ENCODE measurements around the gene THOC2. TPM values are rescaled to one million over a fixed set of nuclear protein-coding genes. Genes with fewer than 3 reads are reported as not detected.

The THOC2 gene
- total and polyA plus RNA-seq, 2 donors (not counting 1 experiment from before 2014, with no cell fraction given) = 34.7 to 113 TPM

- H3K9me3 Mint-ChIP-seq (ENCODE audit: insufficient read depth) = no peaks in the 10 kb centered on the region
- POLR2A ChIA-PET = no interaction called here
- CTCF ChIA-PET = interaction anchor here (0.6 to 1.0 kb wide), 2 partner anchors 46 to 135 kb away, joined by 3 to 4 read pairs; no protein-coding TSS in a partner anchor
- peaks cover 10 to 11% of the 10 kb centered on the region in 2 donors for H3K4me1 ChIP-seq (ENCODE audit: control insufficient read depth in 2 of 2, insufficient read depth in 2 of 2, low read length in 2 of 2)
- H3K27ac Mint-ChIP-seq = peak overlapping the region; percentile 94
- H3K4me3 ChIP-seq (ENCODE audit: control extremely low read depth in 1 of 5, extremely low read depth in 1 of 5, insufficient read depth in 1 of 5, low read depth in 2 of 5, low read length in 4 of 5) = peak overlapping the region; percentile 39 to 84 (median 82)
- peak overlapping the region; percentile 81 for H2AFZ ChIP-seq (ENCODE audit: insufficient read depth, low read depth, low read length, poor library complexity, severe bottlenecking)
- 0% methylated on average over 3 of the region's 41 CpGs for WGBS (ENCODE audit: insufficient coverage)
- no peak for DNase-seq
- peaks cover 42% of the 10 kb centered on the region for H3K4me1 Mint-ChIP-seq
- H3K27me3 Mint-ChIP-seq = no peaks in the 10 kb centered on the region
- H3K4me3 Mint-ChIP-seq = peak overlapping the region; percentile 94
- no peaks in the 10 kb centered on the region for H3K9me3 ChIP-seq (ENCODE audit: control extremely low read depth in 1 of 3, control insufficient read depth in 2 of 3, insufficient read depth in 1 of 3, low read length in 2 of 3)
- no peaks in the 10 kb centered on the region for H3K36me3 ChIP-seq (replicated peaks in 1 of 2; ENCODE audit: control extremely low read depth in 1 of 2, control insufficient read depth in 1 of 2, extremely low read depth in 1 of 2, insufficient read depth in 2 of 2, low read length in 1 of 2)
- peaks cover 45% of the 10 kb centered on the region for H3K79me2 ChIP-seq (ENCODE audit: control insufficient read depth, insufficient read depth, low read length)
- H3K9ac ChIP-seq (ENCODE audit: low read length) = peak overlapping the region; percentile 84
- no peaks in the 10 kb centered on the region for H4K20me1 ChIP-seq (ENCODE audit: control insufficient read depth, insufficient read depth, low read length, poor library complexity, severe bottlenecking)
- no peak for TF ChIP-seq EZH2 (IDR thresholded peaks at IDR 0.05; ENCODE audit: borderline replicate concordance, insufficient read depth, low read depth, low read length, poor library complexity, severe bottlenecking)
- TF ChIP-seq, protein P1, sequence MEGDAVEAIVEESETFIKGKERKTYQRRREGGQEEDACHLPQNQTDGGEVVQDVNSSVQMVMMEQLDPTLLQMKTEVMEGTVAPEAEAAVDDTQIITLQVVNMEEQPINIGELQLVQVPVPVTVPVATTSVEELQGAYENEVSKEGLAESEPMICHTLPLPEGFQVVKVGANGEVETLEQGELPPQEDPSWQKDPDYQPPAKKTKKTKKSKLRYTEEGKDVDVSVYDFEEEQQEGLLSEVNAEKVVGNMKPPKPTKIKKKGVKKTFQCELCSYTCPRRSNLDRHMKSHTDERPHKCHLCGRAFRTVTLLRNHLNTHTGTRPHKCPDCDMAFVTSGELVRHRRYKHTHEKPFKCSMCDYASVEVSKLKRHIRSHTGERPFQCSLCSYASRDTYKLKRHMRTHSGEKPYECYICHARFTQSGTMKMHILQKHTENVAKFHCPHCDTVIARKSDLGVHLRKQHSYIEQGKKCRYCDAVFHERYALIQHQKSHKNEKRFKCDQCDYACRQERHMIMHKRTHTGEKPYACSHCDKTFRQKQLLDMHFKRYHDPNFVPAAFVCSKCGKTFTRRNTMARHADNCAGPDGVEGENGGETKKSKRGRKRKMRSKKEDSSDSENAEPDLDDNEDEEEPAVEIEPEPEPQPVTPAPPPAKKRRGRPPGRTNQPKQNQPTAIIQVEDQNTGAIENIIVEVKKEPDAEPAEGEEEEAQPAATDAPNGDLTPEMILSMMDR (IDR thresholded peaks at IDR 0.05) = no peak
- no peaks in the 10 kb centered on the region for H3K27me3 ChIP-seq (replicated peaks in 1 of 4; ENCODE audit: control extremely low read depth in 1 of 4, control insufficient read depth in 3 of 4, insufficient read depth in 4 of 4, low read length in 3 of 4)
- intact Hi-C loops (cut with micrococcal nuclease) = loop anchor here (5.0 kb wide), 1 partner anchor 230 kb away; the partner anchor contains the start of gene STAG2
- ATAC-seq (ENCODE audit: low read depth) = peak; percentile 14
- H3K27ac ChIP-seq (ENCODE audit: low read length in 2 of 2) = peak overlapping the region; percentile 49 to 76
- H3K4me2 ChIP-seq (replicated peaks; ENCODE audit: low read depth, low read length, poor library complexity, severe bottlenecking) = peak overlapping the region; percentile 81
Observed at GRCh38 chrX:123731987-123732669, 724 bp downstream of the THOC2 start.

Measured in B cell (primary cell).